Activated T-helper 2 cell treated with anti-CD3 and anti-CD28 coated beads, Interferon-gamma antibody, Interleukin-2, Interleukin-4, amounts not matched to agents 10 μg/mL and 5 μg/mL and 100 μg/mL, durations not matched to agents 14 hours and 24 hours and 36 hours (primary cell): Measurements from ENCODE around the gene KRTAP10-9. TPM values are rescaled to one million over a fixed set of nuclear protein-coding genes. Genes with fewer than 3 reads are reported as not detected.
"Not testable (repeated sequence)": the region's sequence is repeated elsewhere in the genome, so short reads cannot be mapped to it uniquely, and the experiment has no call there.

Experiments used
- DNase-seq: peaks from one replicate; pipeline ENCODE4 v3.0.0; 2021; ENCODE audit warnings: low spot score
- H3K27ac Mint-ChIP-seq: one replicate; pipeline ENCODE4 v1.8.0; 2021; ENCODE audit warnings: mixed read lengths
- H3K27me3 Mint-ChIP-seq: one replicate; pipeline ENCODE4 v1.8.0; 2021; ENCODE audit warnings: low read depth, mixed read lengths
- H3K36me3 Mint-ChIP-seq: one replicate; pipeline ENCODE4 v1.8.0; 2021; ENCODE audit warnings: low read depth, mixed read lengths
- H3K4me1 Mint-ChIP-seq: one replicate; pipeline ENCODE4 v1.8.0; 2021; ENCODE audit warnings: low read depth, mixed read lengths
- H3K4me3 Mint-ChIP-seq: one replicate; pipeline ENCODE4 v1.8.0; 2021; ENCODE audit warnings: low read depth, mild to moderate bottlenecking, moderate library complexity, mixed read lengths
- H3K9me3 Mint-ChIP-seq: one replicate; pipeline ENCODE4 v1.8.0; 2021; ENCODE audit warnings: mixed read lengths
- intact Hi-C: fragments of 100-400 bp; cut with micrococcal nuclease; formaldehyde crosslinking; loops from one replicate; pipeline ENCODE4 v1.15.1; 2023
- total RNA-seq: library from RNA; stranded (reverse); gene quantifications from 2 replicates; pipeline ENCODE4 v1.2.3, GENCODE V29; 2022

Gene KRTAP10-9
- total RNA-seq, 1 donor from 2014 or later = not detected

DNA sequence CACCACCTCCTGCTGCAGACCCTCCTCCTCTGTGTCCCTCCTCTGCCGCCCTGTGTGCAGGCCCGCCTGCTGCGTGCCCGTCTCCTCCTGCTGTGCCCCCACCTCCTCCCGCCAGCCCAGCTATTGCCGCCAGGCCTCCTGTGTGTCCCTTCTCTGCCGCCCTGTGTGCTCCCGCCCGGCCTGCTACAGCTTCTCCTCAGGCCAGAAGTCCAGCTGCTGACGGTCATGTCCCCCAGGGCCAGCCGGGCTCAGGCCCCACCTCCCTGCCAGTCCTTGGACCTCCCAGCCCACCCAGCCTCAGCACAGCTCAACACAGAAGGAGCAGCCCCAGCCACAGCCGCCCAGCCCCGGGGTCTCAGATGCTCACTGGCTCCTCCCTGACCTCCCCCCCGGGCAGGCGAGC, 939 bp downstream of the KRTAP10-9 start:
- H3K4me3 Mint-ChIP-seq, H3K27me3 Mint-ChIP-seq, intact Hi-C loops, H3K36me3 Mint-ChIP-seq, DNase-seq, H3K4me1 Mint-ChIP-seq, H3K27ac Mint-ChIP-seq: not testable (repeated sequence)
- peaks cover 49% of the 10 kb centered on the region for H3K9me3 Mint-ChIP-seq

DNA sequence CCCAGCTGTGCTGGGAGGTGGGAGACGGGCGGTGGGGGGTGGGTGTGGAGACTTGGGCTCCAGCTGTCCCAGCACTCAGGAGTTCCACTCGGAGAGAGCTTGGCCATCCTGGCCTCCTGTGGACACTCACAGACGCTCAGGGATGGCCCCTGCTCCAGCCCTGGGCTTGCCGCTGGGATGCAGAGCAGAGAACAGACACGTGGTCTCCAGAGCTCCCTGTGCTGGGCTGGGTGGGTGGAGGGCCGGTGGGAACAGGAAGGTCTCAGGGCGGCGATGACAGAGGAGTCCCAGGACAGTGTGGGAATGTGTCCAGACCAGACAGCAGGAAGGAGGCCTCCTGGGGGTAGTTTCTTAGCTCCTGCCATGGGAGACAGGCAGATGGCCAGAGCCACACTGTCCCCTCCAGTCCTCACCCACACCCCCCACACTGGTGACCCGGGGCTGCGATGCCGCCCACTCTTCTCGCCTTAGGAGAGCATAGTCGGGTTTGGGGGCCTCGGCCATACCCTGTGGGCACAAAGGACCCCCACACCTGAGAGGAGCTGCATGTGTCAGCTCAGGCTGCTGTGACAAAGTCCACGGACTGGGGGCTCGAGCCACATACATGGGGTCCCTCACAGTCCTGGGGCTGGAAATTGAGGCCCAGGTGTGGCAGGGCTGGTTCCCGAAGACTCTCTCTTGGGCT, 2.0 kb downstream of the KRTAP10-9 start:
- peaks cover 6% of the 10 kb centered on the region for H3K4me1 Mint-ChIP-seq
- no peak overlapping the region for H3K27ac Mint-ChIP-seq
- H3K4me3 Mint-ChIP-seq = no peak overlapping the region
- no peak for DNase-seq
- H3K27me3 Mint-ChIP-seq = peaks cover 4% of the 10 kb centered on the region
- intact Hi-C loops = no loop called here
- peaks cover 45% of the 10 kb centered on the region for H3K9me3 Mint-ChIP-seq
- H3K36me3 Mint-ChIP-seq = peaks cover 7% of the 10 kb centered on the region

DNA sequence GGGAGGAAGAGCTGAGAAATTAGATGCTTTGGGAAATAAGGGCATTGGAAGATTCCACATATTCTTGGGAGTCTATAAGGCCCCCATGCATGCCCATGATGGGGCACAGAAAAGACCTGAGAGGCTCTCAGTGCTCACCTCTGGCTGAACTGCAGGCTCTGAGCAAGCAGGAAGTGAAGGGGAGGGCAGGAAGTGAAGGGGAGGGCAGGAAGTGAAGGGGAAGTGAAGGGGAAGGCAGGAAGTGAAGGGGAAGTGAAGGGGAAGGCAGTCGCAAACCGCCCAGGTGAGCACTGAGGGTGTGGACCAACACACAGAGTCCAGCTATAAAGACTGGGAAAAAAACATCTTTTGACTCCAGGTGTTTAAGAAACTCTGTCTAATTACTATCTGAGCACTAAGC, 3.5 kb downstream of the KRTAP10-9 start:
- Mint-ChIP-seq H3K27me3 (peaks cover 2% of the 10 kb centered on the region), H3K4me3 (no peak overlapping the region), H3K36me3 (peaks cover 7% of the 10 kb centered on the region), H3K27ac (no peak overlapping the region), H3K4me1 (peaks cover 6% of the 10 kb centered on the region), H3K9me3 (peaks cover 33% of the 10 kb centered on the region)
- intact Hi-C loops = no loop called here
- DNase-seq = no peak

DNA sequence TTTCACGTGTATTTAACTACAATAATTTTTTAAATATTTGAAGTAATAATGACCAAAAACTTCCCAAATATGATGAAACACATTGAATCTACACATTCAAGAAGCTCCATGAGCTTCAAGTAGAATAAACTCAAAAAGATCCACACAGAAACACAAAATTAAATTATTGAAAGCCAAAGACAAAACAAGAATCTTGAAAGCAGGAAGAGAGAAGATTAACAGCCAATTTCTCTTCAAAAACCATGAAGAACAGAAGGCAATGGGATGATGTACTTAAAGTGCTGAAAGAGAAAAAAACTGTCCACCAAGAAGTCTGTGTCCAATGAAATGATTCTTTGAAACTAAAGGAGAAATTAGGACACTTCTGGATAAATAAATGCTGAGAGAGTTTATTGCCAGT, 5.2 kb downstream of the KRTAP10-9 start:
- H3K36me3 Mint-ChIP-seq = peaks cover 7% of the 10 kb centered on the region
- no peak for DNase-seq
- H3K27me3 Mint-ChIP-seq = peaks cover 2% of the 10 kb centered on the region
- H3K4me3 Mint-ChIP-seq = no peak overlapping the region
- intact Hi-C loops = no loop called here
- peaks cover 6% of the 10 kb centered on the region for H3K4me1 Mint-ChIP-seq
- no peak overlapping the region for H3K27ac Mint-ChIP-seq
- peaks cover 33% of the 10 kb centered on the region for H3K9me3 Mint-ChIP-seq

DNA sequence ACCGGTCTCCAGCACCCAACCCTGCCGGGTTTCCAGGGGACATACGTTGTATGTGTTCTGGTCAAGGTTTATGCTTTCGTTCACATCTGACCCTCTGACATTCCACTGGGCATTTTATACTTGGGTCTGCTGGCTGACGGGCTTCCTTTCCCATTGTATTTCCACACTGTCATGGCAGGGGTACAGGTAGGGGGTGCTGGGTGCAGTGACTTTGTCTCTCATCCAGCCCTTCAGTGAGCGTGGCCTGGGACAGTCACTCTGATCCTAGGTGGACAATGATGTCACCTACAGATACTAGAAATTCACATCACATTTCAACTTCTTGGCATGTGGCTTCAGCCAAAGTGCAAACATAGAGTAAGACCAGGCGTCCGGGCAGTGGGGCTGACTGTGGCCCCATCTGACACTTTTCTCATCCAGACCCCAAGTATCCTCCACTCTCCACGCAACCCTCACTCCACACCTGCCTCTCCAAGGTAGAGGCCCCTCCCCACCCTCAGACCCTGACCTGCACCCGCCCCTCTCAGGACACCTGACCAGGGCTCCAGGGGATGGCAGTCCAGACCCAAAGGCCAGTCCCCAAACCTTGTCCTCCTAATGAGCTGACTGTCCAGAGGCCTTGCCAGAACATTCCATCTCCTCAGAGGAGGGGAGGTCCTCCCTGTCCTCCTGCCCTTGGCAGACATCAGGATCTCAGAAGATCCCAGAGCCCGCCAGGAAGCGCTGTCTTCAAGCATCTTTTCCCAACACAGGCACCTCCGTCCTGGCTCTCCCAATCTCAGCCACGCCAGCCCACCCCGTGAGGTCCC, 9.5 kb downstream of the KRTAP10-9 start:
- H3K27me3 Mint-ChIP-seq = peaks cover 2% of the 10 kb centered on the region
- no peak overlapping the region for H3K27ac Mint-ChIP-seq
- intact Hi-C loops = no loop called here
- H3K4me3 Mint-ChIP-seq = no peak overlapping the region
- H3K36me3 Mint-ChIP-seq = no peaks in the 10 kb centered on the region
- no peaks in the 10 kb centered on the region for H3K4me1 Mint-ChIP-seq
- DNase-seq = no peak
- H3K9me3 Mint-ChIP-seq = peaks cover 31% of the 10 kb centered on the region

DNA sequence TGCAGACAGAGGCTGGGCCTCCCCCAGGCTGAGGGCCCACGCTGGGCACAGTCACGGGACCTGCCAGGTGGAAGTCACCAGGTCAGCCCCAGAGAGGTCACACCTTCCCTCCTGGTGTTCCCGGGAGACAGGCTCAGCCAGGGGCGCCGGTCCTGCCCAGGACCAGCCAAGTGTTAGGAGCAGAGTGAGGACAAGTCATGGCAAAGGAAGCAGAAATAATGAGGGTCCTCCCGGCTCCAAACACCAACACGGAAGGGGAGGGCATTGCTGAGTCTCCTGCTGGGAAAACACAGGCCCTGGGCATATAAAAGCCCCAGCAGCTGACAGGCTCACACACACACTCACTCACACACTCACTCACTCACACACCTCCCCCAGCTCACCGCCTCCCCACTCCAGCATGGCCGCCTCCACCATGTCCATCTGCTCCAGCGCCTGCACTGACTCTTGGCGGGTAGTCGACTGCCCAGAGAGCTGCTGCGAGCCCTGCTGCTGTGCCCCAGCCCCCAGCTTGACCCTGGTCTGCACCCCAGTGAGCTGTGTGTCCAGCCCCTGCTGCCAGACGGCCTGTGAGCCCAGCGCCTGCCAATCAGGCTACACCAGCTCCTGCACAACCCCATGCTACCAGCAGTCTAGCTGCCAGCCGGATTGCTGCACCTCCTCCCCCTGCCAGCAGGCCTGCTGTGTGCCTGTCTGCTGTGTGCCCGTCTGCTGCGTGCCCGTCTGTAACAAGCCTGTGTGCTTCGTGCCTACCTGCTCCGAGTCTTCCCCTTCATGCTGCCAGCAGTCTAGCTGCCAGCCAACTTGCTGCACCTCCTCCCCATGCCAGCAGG, 10.3 kb downstream of the KRTAP10-9 start, which contains the start of gene KRTAP10-10:
Gene KRTAP10-10 (plus strand): TSS at position 339 of the 833 bp plus-strand sequence. CDS start 62 bp downstream, at position 401.
- H3K27ac Mint-ChIP-seq = no peak within 1 kb of the TSS
- no peaks in the 10 kb centered on the region for H3K36me3 Mint-ChIP-seq
- no peak within 1 kb of the TSS for H3K4me3 Mint-ChIP-seq
- peaks cover 31% of the 10 kb centered on the region for H3K9me3 Mint-ChIP-seq
- intact Hi-C loops = no loop called here
- H3K4me1 Mint-ChIP-seq = no peaks in the 10 kb centered on the region
- peaks cover 2% of the 10 kb centered on the region for H3K27me3 Mint-ChIP-seq
- DNase-seq = no peak

DNA sequence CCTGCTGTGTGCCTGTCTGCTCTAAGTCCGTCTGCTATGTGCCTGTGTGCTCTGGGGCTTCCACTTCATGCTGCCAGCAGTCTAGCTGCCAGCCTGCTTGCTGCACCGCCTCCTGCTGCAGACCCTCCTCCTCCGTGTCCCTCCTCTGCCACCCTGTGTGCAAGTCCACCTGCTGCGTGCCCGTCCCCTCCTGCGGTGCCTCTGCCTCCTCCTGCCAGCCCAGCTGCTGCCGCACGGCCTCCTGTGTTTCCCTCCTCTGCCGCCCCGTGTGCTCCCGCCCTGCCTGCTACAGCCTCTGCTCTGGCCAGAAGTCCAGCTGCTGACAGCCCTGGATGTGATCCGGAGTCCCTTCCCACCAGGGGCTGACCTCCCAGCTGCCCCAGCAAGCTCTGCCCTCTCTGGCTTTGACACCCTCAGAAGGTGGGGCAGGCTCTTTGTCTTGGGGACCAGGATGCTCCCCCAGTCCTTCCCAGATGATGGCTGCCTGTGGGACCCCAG, 11.0 kb downstream of the KRTAP10-9 start:
- H3K4me3 Mint-ChIP-seq, H3K27ac Mint-ChIP-seq, H3K4me1 Mint-ChIP-seq, H3K27me3 Mint-ChIP-seq, H3K36me3 Mint-ChIP-seq, DNase-seq, intact Hi-C loops: not testable (repeated sequence)
- H3K9me3 Mint-ChIP-seq = peaks cover 29% of the 10 kb centered on the region

DNA sequence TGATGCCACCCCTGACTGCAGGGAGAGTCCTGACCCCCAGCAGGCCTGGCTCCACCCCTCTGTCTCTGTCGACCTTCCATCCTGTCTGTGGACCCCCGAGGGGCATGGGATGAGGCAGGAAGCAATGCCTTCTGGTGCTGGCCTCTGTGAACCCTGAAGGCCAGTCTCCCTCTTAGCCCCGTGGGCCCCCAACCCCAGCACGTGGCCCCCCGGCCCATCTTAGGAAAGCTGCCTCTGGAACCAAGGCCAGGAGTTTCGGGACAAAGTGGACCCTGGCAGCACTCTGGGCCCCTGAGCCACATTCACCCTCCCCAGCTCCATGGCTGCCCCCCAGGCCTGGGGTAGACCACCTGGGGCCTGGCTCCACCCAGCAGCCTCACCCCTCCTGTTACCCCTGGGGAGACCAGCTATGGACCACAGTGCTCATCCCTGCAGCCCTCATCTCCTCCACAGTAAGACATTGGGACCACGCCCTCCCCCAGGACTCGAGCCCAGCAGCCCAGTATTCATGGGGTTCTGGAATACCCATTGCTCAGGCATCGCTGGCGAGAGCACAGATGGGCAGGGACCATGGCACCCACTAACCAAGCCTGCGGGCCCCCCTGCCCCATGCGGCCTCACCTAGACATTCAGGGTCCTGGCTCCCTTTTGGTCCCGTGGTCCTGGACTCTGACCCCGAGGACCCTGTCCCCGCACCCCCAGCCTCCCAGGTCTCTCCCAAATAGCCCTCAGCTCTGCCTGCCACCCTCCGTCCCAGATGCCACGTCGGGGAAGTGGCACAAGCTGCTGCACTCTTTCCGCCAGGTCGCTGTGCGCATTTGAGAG, 11.8 kb downstream of the KRTAP10-9 start:
- H3K4me1 Mint-ChIP-seq, DNase-seq, H3K27me3 Mint-ChIP-seq, H3K36me3 Mint-ChIP-seq, H3K27ac Mint-ChIP-seq, intact Hi-C loops, H3K4me3 Mint-ChIP-seq: not testable (repeated sequence)
- peaks cover 29% of the 10 kb centered on the region for H3K9me3 Mint-ChIP-seq

DNA sequence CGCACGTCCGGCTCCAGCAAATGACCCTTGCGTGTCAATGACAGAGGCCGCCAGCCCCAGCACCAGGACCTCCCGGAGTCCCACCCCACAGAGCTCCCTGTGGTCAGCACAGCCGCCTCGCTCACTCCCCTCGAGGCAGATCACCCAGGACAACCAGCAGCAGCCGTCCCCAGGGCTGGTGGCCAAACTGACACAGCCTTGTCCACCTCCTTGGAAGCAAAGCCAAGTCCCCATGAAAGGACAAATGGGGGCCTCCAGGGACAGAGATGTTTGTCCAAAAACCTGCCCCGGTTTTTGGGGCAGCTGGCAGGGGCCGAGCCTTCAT, 12.4 kb downstream of the KRTAP10-9 start:
- Mint-ChIP-seq H3K9me3 (peaks cover 35% of the 10 kb centered on the region), H3K36me3 (no peaks in the 10 kb centered on the region), H3K4me1 (no peaks in the 10 kb centered on the region), H3K27me3 (peaks cover 2% of the 10 kb centered on the region), H3K27ac (no peak overlapping the region), H3K4me3 (no peak overlapping the region)
- DNase-seq = no peak
- intact Hi-C loops = no loop called here

DNA sequence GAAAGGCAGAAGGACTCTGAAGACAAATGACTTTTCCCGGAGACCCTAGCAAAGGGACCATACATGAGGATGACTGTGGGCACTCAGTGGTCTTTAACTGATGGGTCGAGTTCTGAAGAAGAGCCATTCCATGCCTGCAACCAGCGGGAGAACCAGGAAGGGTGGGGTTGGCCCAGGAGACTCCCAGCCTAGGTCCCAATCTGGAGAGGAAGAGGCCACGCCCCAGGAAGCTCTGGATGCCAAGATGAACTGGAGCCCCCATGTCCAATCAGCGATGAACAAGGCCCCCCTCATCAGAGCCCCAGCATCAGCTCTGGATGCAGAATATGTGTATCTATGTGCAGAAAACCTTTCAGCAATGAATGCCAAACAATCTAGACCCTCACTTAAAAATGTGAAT, 13.9 kb downstream of the KRTAP10-9 start:
- no peak overlapping the region for H3K27ac Mint-ChIP-seq
- no peak for DNase-seq
- no peaks in the 10 kb centered on the region for H3K27me3 Mint-ChIP-seq
- intact Hi-C loops = no loop called here
- H3K9me3 Mint-ChIP-seq = peaks cover 44% of the 10 kb centered on the region
- H3K4me3 Mint-ChIP-seq = no peak overlapping the region
- no peaks in the 10 kb centered on the region for H3K36me3 Mint-ChIP-seq
- H3K4me1 Mint-ChIP-seq = no peaks in the 10 kb centered on the region

DNA sequence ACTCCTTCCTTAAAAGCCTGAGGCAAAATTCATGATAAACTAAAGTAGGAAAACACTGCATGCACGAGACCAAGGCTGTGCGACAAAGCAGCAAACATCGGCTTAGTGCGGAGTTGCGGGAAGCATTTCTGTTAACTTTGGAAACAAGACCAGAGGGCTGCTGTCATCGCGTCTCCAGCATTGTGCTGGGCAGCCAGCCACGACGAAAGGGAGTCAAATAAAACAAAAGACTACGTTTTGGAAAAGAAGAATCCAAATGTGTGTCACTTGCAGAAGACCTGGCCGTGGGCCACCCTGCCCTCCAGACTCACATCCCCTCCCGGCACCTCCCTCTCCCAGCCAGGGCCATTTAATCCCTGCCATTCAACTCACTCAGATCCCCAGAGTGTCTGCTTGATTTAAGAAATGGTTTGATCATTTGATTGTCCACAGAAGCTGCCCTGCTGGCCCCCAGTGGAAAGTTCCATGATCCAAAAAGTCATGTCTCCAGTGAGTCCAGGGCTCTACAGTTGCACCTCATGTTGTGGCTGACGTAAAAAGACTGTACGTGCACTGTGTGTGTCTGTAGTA, 16.9 kb downstream of the KRTAP10-9 start:
- intact Hi-C loops = no loop called here
- Mint-ChIP-seq H3K9me3 (peaks cover 44% of the 10 kb centered on the region), H3K4me1 (no peaks in the 10 kb centered on the region), H3K27me3 (no peaks in the 10 kb centered on the region), H3K4me3 (no peak overlapping the region), H3K27ac (no peak overlapping the region), H3K36me3 (no peaks in the 10 kb centered on the region)
- no peak for DNase-seq

DNA sequence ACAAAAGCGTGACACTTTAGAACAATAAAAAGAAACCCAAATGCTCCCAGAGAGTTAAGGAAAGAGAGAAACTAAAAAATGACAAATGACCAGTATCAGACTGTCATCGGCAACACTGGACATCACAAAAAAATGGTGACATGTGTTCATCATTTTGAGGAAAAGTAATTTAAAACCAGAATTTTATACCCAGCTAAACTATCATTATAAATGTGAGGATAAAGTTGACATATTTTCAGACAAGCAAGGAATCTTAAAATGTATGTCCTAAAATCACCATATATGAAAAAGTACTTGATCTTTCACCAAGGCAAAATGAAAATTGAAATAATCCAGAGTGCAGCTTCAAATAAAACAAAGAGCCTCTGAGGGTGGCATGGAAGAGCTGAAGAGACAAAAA, 18.0 kb downstream of the KRTAP10-9 start:
- no peak for DNase-seq
- intact Hi-C loops = no loop called here
- no peak overlapping the region for H3K4me3 Mint-ChIP-seq
- no peaks in the 10 kb centered on the region for H3K27me3 Mint-ChIP-seq
- no peak overlapping the region for H3K27ac Mint-ChIP-seq
- peaks cover 41% of the 10 kb centered on the region for H3K9me3 Mint-ChIP-seq
- H3K36me3 Mint-ChIP-seq = no peaks in the 10 kb centered on the region
- H3K4me1 Mint-ChIP-seq = no peaks in the 10 kb centered on the region
